Osteoblast (primary cell): ENCODE measurements around the gene FCMR. TPM values are rescaled to one million over a fixed set of nuclear protein-coding genes. Genes with fewer than 3 reads are reported as not detected.
A peak's percentile ranks its signal among the peaks of the same experiment; 100 is the strongest.

Source experiments
- DNase-seq: peaks from one replicate; pipeline ENCODE4 v3.0.0; 2011; ENCODE audit warnings: low spot score, mixed read lengths; ENCODE audit not compliant: insufficient read length; ENCODE audit errors: missing footprints
- H2AFZ ChIP-seq: 2 replicates; pipeline ENCODE4 v1.6.0; 2011; ENCODE audit warnings: mild to moderate bottlenecking, low read length
- H3K27ac ChIP-seq: 2 replicates; pipeline ENCODE4 v1.5.1; 2011; ENCODE audit warnings: mild to moderate bottlenecking, low read depth, low read length, moderate library complexity
- H3K27me3 ChIP-seq: 2 replicates; pipeline ENCODE4 v1.6.0; 2012; ENCODE audit warnings: mild to moderate bottlenecking, control low read depth, inconsistent platforms, low read length, moderate library complexity; ENCODE audit not compliant: insufficient read depth
- H3K36me3 ChIP-seq: 2 replicates; pipeline ENCODE4 v1.5.1; 2011; ENCODE audit warnings: mild to moderate bottlenecking, low read length, control low read depth, moderate library complexity; ENCODE audit not compliant: insufficient read depth
- H3K4me1 ChIP-seq: 2 replicates; pipeline ENCODE4 v1.5.1; 2011; ENCODE audit warnings: mild to moderate bottlenecking, low read length, control low read depth, moderate library complexity; ENCODE audit not compliant: insufficient read depth
- H3K4me2 ChIP-seq: 2 replicates; pipeline ENCODE4 v1.6.0; 2011; ENCODE audit warnings: mild to moderate bottlenecking, low read length; ENCODE audit not compliant: insufficient read depth
- H3K4me3 ChIP-seq: fragments of 200-600 bp; sonication (generic); 3 replicates; pipeline ENCODE4 v1.5.1; 2012; ENCODE audit warnings: mild to moderate bottlenecking, low read length, inconsistent platforms; ENCODE audit not compliant: insufficient read depth
- H3K79me2 ChIP-seq: 2 replicates; pipeline ENCODE4 v1.6.0; 2012; ENCODE audit warnings: mild to moderate bottlenecking, low read length, control low read depth, inconsistent platforms; ENCODE audit not compliant: insufficient read depth
- H3K9me3 ChIP-seq: 2 replicates; pipeline ENCODE4 v1.5.1; 2011; ENCODE audit warnings: low read depth, low read length, control low read depth
- H4K20me1 ChIP-seq: 2 replicates; pipeline ENCODE4 v1.6.0; 2012; ENCODE audit warnings: mild to moderate bottlenecking, low read length, control low read depth; ENCODE audit not compliant: insufficient read depth
- CTCF ChIP-seq: IDR thresholded peaks from 2 replicates; pipeline ENCODE4 v1.5.1; 2011; ENCODE audit warnings: mild to moderate bottlenecking, low read depth, low read length, moderate library complexity; ENCODE audit errors: extremely low read depth
- total RNA-seq: library from RNA; depleted of rRNA; stranded (reverse); fragments of >200 nt; gene quantifications from 2 replicates; pipeline ENCODE4 v1.2.3, GENCODE V29; 2012

FCMR gene
- total RNA-seq, 1 donor, result not detected

GRCh38 chr1:206901944-206902343 is 19.8 kb downstream of the FCMR start:
- DNase-seq, result no peak
- no peaks in the 10 kb centered on the region for H3K36me3 ChIP-seq
- H2AFZ ChIP-seq, result no peak overlapping the region
- H3K9me3 ChIP-seq, result no peaks in the 10 kb centered on the region
- TF ChIP-seq CTCF, result no peak
- no peak overlapping the region for H3K4me3 ChIP-seq
- no peaks in the 10 kb centered on the region for H3K79me2 ChIP-seq
- no peak overlapping the region for H3K27ac ChIP-seq
- no peaks in the 10 kb centered on the region for H4K20me1 ChIP-seq
- no peak overlapping the region for H3K4me2 ChIP-seq
- peaks cover 36% of the 10 kb centered on the region for H3K4me1 ChIP-seq
- no peaks in the 10 kb centered on the region for H3K27me3 ChIP-seq

- H2AFZ ChIP-seq, result peak overlapping the region; percentile 17
- H3K4me2 ChIP-seq, result no peak overlapping the region
- H3K36me3 ChIP-seq, result no peaks in the 10 kb centered on the region
- no peak for TF ChIP-seq CTCF
- H4K20me1 ChIP-seq, result no peaks in the 10 kb centered on the region
- no peak overlapping the region for H3K27ac ChIP-seq
- no peaks in the 10 kb centered on the region for H3K27me3 ChIP-seq
- H3K4me1 ChIP-seq, result peaks cover 46% of the 10 kb centered on the region
- H3K79me2 ChIP-seq, result no peaks in the 10 kb centered on the region
- DNase-seq, result no peak
- no peak overlapping the region for H3K4me3 ChIP-seq
- no peaks in the 10 kb centered on the region for H3K9me3 ChIP-seq
Measured at GRCh38 chr1:206900149-206900548, 21.6 kb downstream of the FCMR start.

- H3K4me1 ChIP-seq, result peaks cover 42% of the 10 kb centered on the region
- H3K4me3 ChIP-seq, result no peak overlapping the region
- H3K36me3 ChIP-seq, result no peaks in the 10 kb centered on the region
- no peaks in the 10 kb centered on the region for H3K9me3 ChIP-seq
- TF ChIP-seq CTCF, result no peak
- H2AFZ ChIP-seq, result peak overlapping the region; percentile 17
- H3K27ac ChIP-seq, result no peak overlapping the region
- DNase-seq, result no peak
- no peaks in the 10 kb centered on the region for H3K79me2 ChIP-seq
- no peaks in the 10 kb centered on the region for H4K20me1 ChIP-seq
- H3K27me3 ChIP-seq, result no peaks in the 10 kb centered on the region
- no peak overlapping the region for H3K4me2 ChIP-seq
Measured at GRCh38 chr1:206899717-206900116, 22.0 kb downstream of the FCMR start.

GRCh38 chr1:206898915-206899431 is 22.8 kb downstream of the FCMR start:
- H3K27me3 ChIP-seq, result no peaks in the 10 kb centered on the region
- H3K36me3 ChIP-seq, result no peaks in the 10 kb centered on the region
- no peak overlapping the region for H3K4me3 ChIP-seq
- no peak for DNase-seq
- no peak for TF ChIP-seq CTCF
- H3K27ac ChIP-seq, result peak overlapping the region; percentile 63
- no peaks in the 10 kb centered on the region for H3K9me3 ChIP-seq
- peak overlapping the region; percentile 40 for H2AFZ ChIP-seq
- peak overlapping the region; percentile 65 for H3K4me2 ChIP-seq
- no peaks in the 10 kb centered on the region for H4K20me1 ChIP-seq
- peaks cover 37% of the 10 kb centered on the region for H3K4me1 ChIP-seq
- no peaks in the 10 kb centered on the region for H3K79me2 ChIP-seq
